ENCODE results near the gene RPTOR. TPM values are rescaled to one million over a fixed set of nuclear protein-coding genes. Genes with fewer than 3 reads are reported as not detected.

RPTOR gene
- total and polyA plus RNA-seq, 2 donors (not counting 3 experiments of a cell fraction or from before 2014, with no cell fraction given) = 10.7 to 41.8 TPM

- H3K4me1 ChIP-seq (ENCODE audit: control insufficient read depth, extremely low read depth, insufficient read depth, low read length) = no peaks in the 10 kb centered on the region
- no peak overlapping the region for H2AFZ ChIP-seq (ENCODE audit: low read depth, low read length)
- ChIA-PET CTCF (interaction anchor here (1.0 to 1.3 kb wide), 2 partner anchors 11 to 13 kb away, joined by 3 to 4 read pairs; no protein-coding TSS in a partner anchor), POLR2A (no interaction called here)
- H3K9me3 ChIP-seq (replicated peaks; ENCODE audit: control insufficient read depth, insufficient read depth, low read length) = no peaks in the 10 kb centered on the region
- no peaks in the 10 kb centered on the region for H3K79me2 ChIP-seq (ENCODE audit: control insufficient read depth, insufficient read depth, low read length)
- H3K9me1 ChIP-seq (replicated peaks; ENCODE audit: control insufficient read depth, extremely low read depth, insufficient read depth, low read length) = no peaks in the 10 kb centered on the region
- intact Hi-C loops (cut with micrococcal nuclease) = no loop called here
- H3K36me3 ChIP-seq (ENCODE audit: control insufficient read depth in 2 of 2, extremely low read depth in 1 of 2, insufficient read depth in 2 of 2, low read length in 2 of 2) = no peaks in the 10 kb centered on the region
- dilution Hi-C loops (cut with MboI; ENCODE audit: extremely low pct_ligation_motif_present, low sequenced_read_pairs) = no loop called here
- TF ChIP-seq GATA2 (IDR thresholded peaks at IDR 0.05; ENCODE audit: insufficient read depth, insufficient read length, low read depth, low read length) (no peak), MAX (IDR thresholded peaks at IDR 0.05; ENCODE audit: insufficient read depth, insufficient read length) (no peak), MYC (IDR thresholded peaks at IDR 0.05; ENCODE audit: low read depth, low read length) (no peak), POLR2AphosphoS5 (IDR thresholded peaks at IDR 0.05; ENCODE audit: insufficient read depth, low read depth, low read length) (no peak), POLR2A (IDR thresholded peaks at IDR 0.05; ENCODE audit: low read depth, low read length) (no peak), JUN (IDR thresholded peaks at IDR 0.05; ENCODE audit: borderline replicate concordance, insufficient read depth, insufficient read length, low read depth) (no peak), EZH2 (IDR thresholded peaks at IDR 0.05; ENCODE audit: borderline replicate concordance, low read depth, low read length, severe bottlenecking) (no peak), CTCF (IDR thresholded peaks at IDR 0.05; ENCODE audit: extremely low read depth in 1 of 2, insufficient read depth in 1 of 2, low read depth in 1 of 2, low read length in 2 of 2) (no peak), FOS (IDR thresholded peaks at IDR 0.05; ENCODE audit: borderline replicate concordance, insufficient read depth, low read length) (no peak)
- H3K4me3 ChIP-seq (replicated peaks in 1 of 3; ENCODE audit: insufficient read depth in 1 of 3, low read depth in 1 of 3, low read length in 3 of 3) = no peak overlapping the region
- no peak overlapping the region for H3K4me2 ChIP-seq (ENCODE audit: insufficient read depth, low read length)
- no peak overlapping the region for H3K27ac ChIP-seq (ENCODE audit: insufficient read depth, low read depth, low read length)
- no peaks in the 10 kb centered on the region for H4K20me1 ChIP-seq (replicated peaks; ENCODE audit: control insufficient read depth, extremely low read depth, insufficient read depth, low read length)
- H3K9ac ChIP-seq (replicated peaks; ENCODE audit: extremely low read depth, insufficient read depth, low read length) = no peak overlapping the region
- H3K27me3 ChIP-seq (ENCODE audit: control insufficient read depth in 2 of 2, insufficient read depth in 2 of 2, low read length in 2 of 2) = no peaks in the 10 kb centered on the region
- no peak for DNase-seq (ENCODE audit: low read depth, low spot score)
- BruUV-seq (replicated peaks) = no TSS peak
- FAIRE-seq = no peak
Measured at GRCh38 chr17:80941171-80941570, 396.5 kb downstream of the RPTOR start.

All from endothelial cell of umbilical vein (primary cell).